ENCODE results near the gene NANOS3.

Gene NANOS3

DNA sequence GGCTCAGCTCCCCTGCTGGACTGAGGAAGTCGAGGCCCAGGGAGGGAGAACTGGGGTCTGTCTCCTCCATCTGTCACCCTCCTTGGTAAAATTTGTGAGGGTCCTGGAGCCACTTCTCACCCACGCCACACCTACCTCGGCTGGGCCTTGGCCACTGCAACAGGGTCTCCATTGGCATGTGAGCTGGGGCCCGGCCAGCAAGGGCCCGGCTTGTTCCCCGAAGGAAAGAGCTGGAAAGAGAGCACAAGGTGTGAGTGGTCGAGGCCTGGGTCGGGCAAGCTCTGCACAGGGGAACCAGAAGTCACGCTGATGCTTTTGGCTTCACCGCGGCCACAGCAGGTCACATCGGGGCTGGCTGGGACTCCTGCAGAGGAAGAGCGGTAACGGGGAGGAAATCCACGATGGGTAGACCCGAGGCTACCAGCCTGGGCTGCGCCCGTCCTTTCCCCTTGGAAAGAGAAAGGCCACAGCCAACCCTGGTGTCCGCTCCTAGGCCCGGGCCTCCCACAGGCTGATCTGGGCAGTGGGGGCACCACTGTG lies 9.0 kb downstream of the NANOS3 start:
- DNase-seq = no peak

DNA sequence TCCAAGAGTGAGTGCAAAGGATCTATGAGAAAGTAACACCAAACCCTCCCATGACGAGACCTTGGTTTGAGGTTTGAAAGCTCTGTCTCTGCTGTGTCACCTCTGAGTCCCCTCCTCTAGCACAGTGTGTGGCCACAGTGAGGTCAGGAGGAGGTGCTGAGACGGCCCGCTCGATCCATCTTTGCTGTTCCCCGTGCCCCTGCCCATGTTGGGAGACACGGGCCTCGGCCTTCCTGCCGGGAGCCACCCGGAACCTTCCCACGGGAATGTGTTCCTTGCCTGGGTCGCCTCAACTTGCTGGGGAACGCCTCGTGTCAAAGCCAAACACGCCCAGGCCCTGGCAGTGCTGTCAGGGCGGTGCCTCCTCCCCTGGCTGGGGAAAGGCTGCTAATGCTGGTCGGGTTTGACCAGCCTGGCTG lies 10.1 kb downstream of the NANOS3 start:
- no peak for DNase-seq

DNA sequence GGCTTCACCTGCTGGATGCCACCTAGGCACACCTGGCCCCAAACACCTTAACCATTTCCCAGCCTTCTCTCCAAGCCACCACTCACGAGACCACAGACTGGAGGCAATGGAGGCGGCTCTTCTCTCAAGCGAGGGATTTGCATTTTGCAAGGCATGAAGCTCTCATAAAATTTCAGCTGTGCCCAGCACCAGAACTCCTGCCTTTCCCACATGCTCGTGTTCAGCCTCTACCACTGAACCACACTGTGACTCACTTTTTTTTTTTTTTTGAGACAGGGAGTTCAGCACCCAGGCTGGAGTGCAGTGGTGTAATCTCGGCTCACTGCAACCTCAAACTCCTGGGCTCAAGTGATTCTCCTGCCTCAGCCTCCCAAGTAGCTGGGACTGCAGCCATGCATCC lies 10.6 kb downstream of the NANOS3 start:
- DNase-seq = peak in 1 of 4 experiments; percentile 12

DNA sequence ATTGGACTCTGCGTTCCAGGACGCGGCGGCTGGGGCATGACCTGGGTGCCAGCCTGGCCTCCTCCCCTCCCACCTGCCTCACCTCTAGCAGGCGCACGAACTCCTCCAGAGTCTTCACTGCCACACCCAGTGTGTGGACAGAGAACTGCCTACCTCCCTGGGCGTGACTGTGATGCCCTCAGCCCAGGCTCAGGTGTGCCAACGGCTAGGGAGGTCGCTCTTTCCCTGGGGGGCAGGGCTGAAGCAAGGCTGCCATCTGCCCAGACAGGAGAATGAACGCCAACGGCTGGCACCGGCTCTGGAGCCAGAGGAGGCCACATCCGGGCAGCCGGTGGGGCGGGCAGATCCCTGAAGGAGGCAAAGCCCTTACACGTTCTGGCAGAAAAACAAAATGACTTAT lies 11.3 kb downstream of the NANOS3 start:
- no peak for DNase-seq

DNA sequence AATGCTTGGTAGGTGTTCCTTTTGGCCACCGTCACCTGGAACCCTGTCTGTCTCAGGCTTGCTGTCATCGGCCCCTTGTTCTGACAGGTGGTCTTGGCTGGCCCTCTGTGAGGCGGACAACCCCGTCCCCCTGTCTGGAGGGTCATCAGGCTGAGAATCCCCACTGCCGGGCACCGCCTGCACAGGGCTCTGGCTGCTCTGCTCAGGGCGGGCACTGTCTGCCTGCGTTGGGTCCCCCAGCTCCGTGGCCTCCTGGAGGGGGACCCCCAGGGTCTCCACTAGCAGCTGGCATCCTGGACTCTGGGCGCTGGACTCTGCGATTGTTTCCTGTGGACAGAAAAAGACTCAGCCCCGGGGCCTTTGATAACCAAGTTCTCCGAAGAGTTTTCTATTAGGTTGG lies 13.2 kb downstream of the NANOS3 start:
- DNase-seq = no peak

DNA sequence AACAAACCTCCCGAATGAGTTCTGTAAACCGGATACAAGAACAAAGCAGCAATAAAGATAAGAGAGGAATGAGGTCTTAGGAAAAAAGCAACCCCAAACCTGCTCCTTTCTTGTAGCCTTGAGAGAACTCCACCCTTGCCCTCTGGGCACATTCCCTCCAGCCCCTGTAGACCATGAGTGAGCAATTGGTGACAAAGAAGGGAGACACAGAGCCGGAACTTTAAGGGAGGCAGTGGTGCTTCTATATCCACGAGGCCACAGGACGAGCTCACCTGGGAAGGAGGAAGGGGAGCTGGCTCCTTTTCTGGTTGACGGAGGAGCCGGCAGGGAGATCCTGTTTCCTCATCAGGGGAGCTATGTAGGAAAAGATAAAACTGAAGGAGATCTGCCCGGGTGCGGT lies 15.9 kb downstream of the NANOS3 start:
- DNase-seq = no peak

DNA sequence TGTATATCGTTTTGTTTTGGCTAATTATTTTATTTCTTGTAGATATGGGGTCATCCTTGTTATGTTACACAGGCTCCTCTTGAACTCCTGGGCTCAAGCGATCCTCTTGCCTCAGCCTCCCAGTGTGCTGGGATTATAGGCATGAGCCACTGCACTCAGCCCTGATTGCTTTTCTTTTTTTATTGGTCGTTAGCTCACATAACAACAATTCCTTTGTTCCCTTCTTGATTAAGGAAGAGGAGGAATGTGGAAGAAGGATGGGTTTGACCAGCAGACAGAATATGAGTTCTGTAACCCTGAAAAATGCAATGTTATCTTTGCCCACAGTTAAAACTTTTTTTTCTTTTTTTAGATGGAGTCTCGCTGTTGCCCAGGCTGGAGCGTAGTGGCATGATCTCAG lies 17.6 kb downstream of the NANOS3 start:
- no peak for DNase-seq

DNA sequence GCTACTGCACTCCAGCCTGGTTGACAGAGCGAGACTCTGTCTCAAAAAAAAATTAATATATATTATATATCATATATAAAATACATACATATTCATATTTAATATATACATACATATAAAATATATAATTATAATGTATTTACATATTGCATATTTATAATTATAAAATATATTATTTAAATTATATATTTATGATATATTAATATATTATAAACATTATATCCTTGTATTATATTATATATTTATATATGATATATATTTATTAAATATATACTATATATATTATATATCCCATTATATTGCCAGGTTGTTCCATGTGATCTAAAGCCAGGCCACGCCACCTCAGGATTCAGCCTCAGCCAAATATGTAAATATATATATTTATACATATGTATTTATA lies 19.3 kb downstream of the NANOS3 start:
- DNase-seq = no peak

DNA sequence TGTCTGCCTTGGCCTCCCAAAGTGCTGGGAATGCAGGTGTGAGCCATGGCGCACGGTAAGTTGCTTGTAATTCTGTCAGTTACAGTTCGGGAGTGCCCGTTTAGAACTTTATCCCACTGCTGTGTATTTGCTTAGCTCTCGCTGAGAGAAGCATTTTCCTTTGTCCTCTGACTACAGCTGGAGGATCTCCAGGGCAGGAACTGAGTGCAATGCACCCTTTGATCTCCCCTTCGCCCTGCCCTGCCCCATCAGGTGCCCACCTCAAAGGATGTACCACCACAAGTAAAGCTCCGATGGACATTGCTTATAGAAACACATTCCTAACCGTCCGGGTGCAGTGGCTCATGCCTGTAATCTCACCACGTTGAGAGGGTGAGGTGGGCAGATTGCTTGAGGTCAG lies 22.5 kb downstream of the NANOS3 start:
- no peak for DNase-seq

DNA sequence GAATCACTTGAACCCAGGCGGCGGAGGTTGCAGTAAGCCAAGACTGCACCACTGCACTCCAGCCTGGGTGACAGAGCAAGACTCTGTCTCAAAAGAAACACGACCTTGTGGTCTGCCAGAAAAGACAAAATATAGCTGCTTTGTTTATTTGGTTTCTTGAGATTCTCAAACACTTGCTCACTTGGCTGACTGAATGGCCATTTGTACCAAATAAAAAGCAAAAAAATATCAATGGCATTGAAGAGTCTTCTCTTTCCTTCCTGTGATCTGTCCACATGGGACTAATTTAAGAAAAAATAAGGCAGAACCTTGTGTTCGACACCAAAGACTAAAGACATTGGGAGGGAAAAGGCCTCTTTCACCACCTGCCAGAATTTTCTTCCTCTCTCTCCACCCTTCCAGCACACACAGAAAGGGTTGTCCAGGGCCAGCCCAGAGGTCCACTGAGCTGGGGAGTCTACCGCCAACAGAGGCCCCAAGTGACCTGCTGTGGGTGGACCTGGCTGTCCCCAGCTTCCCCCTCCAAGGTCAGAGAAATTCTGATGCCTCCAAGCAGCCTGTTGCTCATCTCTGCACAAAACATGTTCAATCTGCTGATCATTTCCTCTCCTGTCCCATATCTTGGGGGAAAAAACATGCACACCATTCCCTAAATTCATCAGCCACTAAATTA lies 23.1 kb downstream of the NANOS3 start:
- DNase-seq = peak in 2 of 4 experiments; percentile 16 to 22

DNA sequence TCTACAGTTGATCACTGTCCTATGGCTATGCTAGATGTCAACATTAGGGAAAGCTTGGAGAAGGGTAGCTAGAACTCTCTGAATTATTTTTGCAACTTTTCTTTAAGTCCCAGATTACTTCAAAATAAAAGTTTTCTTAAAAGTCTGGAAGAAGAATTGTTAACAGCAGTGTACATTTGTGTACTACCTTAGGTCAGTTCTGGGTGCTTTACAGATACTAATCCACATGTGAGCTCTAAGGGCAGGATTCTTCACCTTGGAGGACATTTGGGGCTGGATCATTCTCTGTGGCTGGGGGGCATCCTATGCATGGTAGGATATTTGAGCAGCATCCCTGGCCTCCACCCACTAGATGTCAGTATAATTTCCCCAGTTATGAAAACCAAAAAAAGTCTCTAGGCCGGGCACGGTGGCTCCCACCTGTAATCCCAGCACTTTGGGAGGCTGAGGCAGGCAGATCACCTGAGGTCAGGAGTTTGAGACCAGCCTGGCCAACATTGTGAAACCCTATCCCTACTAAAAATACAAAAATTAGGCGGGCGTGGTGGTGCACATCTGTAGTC lies 26.1 kb downstream of the NANOS3 start:
- peak in 3 of 4 experiments; percentile 24 to 57 (median 49) for DNase-seq

DNA sequence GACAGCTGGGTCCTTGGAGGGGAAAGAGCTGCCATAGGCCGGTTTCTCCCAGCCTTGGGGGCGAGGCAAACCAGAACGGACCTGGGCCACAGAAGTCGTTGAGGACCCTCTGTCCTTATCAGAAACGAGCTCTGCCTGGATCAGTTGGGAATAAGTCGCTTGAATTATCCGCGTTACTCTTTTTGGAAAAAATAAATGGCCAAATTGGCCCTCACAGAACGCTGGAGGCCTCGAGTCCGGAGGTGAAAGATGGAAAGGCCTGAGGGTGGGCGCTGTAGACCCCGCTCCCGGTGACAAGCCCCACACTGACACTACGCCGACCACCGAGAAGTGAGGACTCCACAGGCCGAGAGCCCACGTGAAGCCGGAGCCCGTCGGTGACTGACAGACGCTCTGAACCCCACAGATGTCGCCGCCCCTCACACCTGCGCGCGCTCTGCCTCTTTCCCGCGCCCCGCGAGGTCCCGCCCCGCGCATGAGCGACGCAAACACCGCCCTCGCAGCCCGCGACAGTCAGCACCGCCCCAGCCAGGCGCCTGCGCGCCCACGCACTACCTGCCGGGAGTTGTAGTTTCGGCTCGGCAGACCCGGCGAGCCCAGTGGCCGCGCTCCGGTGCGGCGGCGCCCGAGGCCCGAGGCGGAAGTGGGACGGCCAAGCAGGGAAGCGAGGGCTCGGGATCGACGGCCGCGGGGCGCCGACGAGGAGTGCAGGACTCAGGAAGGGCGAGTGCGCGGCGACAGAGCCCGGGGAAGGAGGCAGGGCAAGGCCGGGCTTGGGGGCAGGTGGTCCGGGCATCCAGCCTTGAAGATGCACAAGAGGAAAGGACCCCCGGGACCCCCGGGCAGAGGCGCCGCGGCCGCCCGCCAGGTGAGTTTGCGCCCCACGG lies 28.9 kb downstream of the NANOS3 start, which contains the start of the genes BRME1 and CC2D1A:
TSS of gene BRME1 (minus strand) at position 484 of the 887 bp plus-strand sequence. CDS start 1,225 bp downstream, outside the sequence.
TSS of gene CC2D1A (plus strand) at position 568 of the 887 bp plus-strand sequence. CDS start at position 809, 241 bp downstream.
- peak; percentile 91 to 97 (median 94) for DNase-seq

DNA sequence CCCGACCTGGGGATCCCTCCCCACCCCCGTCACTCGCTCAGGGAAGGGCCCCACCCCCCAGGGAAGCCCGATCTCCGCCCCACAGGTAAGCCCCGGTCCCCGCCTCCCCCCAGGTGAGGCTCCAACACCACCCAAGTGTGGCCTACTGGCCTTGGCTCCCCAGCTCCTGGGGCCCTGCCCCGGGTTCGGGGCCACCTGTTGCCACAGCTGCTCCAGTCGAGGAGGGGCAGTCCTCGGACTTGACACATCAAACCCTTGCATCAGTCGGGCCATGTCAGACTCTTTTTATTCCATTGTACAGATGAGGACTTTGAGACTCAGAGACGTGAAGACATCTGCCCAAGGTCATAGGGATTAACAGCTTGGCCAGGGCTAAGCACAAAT lies 29.6 kb downstream of the NANOS3 start:
- DNase-seq = peak in 3 of 4 experiments; percentile 20 to 28 (median 24)

DNA sequence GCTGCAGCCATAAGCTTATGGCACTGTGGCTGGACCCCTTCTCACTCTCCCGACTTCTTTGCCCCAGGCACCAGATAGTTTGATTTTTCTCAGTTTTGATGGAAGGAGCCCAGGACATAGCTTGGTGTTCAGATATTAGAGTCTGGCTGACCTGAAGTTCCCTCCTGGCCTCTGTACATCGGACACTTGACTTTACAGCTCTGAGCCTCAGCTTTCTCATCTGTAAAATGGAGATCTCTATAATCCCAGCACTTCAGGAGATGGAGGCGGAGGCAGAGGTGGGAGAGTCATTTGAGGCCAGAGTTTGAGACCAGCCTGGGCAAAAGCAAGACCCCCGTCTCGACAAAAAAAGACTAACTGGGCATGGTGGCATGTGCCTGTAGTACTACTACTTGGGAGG lies 30.0 kb downstream of the NANOS3 start:
- no peak for DNase-seq

DNA sequence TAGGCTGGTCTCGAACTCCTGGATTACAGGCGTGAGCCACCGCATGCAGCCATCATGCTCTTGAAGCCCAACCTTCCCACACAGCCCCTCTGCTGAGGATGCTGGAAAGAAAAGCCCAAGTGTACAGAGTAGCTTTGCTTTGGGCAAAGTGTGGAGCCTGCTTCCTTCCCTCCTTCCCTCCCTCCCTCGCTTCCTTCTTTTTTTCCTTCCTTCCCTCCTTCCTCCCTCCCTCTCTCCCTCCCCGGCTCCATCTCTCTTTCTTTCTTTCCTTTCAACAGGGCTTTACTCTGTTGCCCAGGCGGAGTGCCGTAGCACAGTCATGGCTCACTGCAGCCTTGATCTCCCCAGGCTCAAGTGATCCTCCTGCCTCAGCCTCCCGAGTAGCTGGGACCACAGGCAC lies 31.7 kb downstream of the NANOS3 start:
- no peak for DNase-seq

DNA sequence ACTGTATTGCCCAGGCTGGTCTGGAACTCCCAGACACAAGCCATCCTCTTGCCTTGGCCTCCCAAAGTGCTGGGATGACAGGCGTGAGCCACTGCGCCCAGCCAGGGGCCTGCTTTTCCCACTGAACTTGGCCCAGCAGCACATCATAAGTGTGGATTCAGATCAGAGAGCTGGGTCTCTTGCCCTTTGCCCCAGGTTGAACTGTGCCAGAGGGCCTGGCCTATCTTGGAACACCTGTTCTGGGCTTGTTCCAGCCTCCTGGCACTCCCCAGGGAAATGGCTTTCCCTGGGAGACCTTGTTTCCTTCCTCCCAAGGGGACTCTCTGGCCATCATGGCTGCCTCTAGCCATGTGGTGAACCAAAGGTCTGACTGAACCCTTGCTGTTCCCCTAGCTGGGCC lies 32.5 kb downstream of the NANOS3 start:
- no peak for DNase-seq

DNA sequence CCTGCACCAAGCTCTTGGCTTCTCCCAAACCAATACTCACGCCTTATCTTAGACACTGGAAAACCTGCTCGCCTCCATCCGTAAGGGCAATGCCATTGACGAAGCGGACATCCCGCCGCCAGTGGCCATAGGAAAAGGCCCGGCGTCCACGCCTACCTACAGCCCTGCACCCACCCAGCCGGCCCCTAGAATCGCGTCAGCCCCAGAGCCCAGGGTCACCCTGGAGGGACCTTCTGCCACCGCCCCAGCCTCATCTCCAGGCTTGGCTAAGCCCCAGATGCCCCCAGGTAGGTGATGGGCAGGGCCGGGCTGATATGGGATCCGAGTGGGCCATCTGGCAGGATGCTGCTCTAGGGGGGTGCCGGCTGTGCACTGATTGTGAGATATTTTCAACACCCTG lies 36.4 kb downstream of the NANOS3 start:
- no peak for DNase-seq

DNA sequence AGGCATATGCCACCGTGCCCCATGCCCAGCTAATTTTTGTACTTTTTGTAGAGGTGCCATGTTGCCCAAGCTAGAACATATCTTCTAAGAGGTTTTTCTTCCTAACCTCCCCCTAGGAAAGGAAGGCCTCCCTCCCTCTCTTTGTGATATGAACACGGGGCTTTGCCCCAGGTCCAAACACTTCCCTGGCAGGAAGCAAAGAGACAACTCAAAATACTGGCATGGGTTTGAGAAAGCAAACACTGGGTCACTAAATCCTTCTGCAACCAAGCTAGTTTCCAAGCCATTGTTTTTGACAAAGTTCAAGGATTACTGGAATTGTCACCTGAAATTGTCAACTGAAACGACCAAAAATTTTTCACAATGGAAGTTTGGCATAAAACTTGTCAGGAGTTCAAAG lies 37.8 kb downstream of the NANOS3 start:
- no peak for DNase-seq

DNA sequence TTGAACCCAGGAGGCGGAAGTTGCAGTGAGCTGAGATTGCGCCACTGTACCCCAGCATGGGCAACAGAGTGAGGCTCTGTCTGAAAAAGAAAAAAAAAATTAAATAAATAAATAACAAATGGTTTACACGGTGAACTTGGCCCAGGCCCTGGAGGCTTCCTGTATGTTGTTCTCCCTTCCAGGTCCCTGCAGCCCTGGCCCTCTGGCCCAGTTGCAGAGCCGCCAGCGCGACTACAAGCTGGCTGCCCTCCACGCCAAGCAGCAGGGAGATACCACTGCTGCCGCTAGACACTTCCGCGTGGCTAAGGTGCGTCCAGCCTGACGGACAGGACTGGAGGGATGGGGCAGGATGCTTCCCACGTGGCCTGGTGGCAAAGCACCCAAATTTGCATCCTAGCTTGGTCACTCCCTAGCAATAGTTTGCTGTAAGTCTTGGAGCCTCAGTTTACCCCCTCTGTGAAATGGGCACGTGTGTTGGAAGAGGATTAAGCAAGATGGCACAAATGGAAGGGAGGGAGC lies 41.0 kb downstream of the NANOS3 start:
- no peak for DNase-seq

DNA sequence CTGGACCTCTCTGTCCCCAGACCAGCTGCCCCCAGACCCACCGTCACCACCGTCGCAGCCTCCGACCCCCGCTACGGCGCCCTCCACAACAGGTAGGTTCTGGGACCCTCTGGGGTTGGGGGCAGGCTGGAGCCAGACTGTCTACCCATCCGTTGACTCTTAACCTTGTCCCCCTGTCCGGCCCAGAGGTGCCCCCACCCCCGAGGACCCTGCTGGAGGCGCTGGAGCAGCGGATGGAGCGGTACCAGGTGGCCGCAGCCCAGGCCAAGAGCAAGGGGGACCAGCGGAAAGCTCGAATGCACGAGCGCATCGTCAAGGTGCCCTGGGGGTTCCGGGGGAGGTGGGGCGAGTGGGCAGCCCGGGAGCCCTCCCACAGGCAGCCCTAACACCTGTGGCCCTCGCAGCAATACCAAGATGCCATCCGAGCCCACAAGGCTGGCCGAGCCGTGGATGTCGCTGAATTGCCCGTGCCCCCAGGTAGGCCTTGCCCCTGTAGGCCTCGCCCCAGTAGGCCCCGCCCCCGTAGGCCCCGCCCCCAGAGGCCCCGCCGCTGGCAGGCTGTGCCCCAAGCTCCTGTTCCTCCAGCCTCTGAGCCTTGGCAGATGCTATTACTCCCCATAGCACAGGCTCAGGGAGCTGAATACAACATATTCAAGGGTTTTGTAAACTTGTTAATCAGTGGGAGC lies 41.9 kb downstream of the NANOS3 start:
- no peak for DNase-seq

DNA sequence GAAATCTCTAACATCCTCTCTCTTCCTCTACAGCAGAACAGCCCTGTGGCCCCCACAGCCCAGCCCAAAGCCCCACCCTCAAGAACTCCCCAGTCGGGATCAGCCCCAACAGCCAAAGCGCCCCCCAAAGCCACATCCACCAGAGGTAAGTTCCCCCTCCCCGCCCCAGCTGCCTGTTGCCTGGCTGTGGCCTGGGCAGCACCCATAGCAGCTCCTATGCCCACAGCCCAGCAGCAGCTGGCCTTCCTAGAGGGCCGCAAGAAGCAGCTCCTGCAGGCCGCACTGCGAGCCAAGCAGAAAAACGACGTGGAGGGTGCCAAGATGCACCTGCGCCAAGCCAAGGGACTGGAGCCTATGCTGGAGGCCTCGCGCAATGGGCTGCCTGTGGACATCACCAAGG lies 43.6 kb downstream of the NANOS3 start:
- DNase-seq = no peak

Data from suppressor macrophage (primary cell).